GM19372 (cell line): ENCODE data around the gene PGM1.
A peak's percentile ranks its signal among the peaks of the same experiment; 100 is the strongest.
"Not testable (repeated sequence)": the region's sequence is repeated elsewhere in the genome, so short reads cannot be mapped to it uniquely, and the experiment has no call there.

Experiments
- ATAC-seq: cut with Tn5 transposase; IDR thresholded peaks from one replicate; pipeline ENCODE4 v1.9.1; 2021; ENCODE audit warnings: mild to moderate bottlenecking, low read depth, moderate library complexity; ENCODE audit not compliant: unreplicated experiment

Gene PGM1

DNA sequence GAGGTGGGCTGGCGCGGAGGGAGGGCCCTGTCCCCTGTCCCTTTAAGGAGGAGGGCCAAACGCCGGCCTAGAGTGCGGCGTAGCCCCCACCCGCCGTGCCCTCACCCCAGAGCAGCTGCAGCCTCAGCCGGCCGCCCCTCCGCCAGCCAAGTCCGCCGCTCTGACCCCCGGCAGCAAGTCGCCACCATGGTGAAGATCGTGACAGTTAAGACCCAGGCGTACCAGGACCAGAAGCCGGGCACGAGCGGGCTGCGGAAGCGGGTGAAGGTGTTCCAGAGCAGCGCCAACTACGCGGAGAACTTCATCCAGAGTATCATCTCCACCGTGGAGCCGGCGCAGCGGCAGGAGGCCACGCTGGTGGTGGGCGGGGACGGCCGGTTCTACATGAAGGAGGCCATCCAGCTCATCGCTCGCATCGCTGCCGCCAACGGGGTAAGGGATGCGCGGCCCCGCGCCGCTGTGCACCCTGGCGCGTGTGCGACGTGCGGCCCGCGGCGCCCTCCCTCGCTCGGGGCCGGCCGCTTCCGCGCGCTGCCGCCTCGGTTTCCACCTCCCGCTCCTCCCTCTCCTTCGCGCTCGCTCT is at the start of gene PGM1:
TSS of gene PGM1 (plus strand) at position 109 of the 583 bp plus-strand sequence. CDS start at position 187, 78 bp downstream.
- peak; percentile 76 for ATAC-seq

DNA sequence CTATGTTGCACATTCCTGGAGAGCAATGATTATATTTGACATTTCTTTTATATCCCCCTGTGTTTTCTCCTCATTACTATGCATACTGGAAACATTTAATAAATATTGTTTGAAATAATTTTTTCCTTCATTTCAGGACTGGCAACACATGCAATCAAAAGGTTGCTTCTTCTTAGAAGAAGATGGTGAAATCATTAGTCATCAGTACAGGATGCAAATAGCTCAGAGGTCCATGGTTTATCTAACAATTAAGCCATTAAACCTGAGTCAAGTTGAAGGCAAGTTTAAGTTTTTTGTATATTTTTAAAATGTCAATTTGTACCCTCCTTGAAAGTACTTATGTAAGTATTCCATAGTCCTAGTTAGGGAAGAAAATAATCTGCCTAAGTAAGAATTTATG is 47.4 kb upstream of the PGM1 start:
- ATAC-seq: no peak

DNA sequence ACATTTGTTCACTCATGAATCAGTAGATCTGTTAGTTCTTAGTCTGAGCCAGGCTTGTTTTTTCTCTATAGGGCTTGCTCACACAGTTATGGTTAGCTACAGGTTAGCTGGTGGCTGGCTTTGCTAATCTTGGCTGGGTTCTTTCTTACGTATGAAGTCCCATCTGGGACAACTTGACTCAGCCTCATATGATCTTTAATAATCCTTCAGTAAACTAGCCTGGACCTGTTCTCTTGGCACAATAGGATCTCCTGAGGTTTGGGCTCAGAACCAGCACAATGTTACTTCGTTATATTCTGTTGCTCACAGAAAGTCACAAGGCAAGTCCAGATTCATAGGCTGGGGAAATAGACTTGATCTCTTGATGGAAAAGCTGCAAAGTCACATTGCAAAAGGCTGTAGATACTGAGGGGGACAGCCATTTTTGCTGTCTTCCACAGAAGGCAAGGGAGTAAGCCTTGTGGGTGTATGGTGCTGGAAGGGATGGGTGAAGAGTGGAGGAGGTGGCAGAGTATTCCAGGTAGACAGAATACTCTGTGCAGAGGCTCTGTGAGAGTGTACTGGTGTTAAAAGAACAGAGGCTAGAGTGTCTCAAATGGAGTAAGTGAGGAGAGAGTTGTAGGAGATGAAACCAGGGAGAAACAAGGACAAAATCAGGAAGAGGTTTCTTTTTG is 45.5 kb upstream of the PGM1 start:
- no peak for ATAC-seq

DNA sequence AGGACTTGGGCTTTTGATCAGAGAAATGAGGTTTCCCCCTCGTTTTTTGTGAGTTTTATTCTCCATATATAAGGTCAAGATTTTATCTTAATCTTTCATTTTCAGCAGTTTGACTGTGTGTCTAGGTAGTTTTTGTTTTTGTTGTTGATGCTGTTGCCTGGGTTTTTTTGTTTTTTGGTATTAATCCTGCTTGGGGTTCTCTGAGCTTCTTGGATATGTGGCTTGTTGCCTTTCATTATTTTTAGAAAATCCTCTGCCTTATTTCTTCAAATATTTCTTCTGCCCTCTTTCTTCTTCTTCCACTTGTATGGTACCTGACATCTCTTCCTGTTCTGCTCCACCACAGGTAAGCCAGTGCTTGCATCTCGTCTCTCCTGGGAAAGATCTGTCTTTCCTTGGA is 44.9 kb upstream of the PGM1 start:
- ATAC-seq: no peak

DNA sequence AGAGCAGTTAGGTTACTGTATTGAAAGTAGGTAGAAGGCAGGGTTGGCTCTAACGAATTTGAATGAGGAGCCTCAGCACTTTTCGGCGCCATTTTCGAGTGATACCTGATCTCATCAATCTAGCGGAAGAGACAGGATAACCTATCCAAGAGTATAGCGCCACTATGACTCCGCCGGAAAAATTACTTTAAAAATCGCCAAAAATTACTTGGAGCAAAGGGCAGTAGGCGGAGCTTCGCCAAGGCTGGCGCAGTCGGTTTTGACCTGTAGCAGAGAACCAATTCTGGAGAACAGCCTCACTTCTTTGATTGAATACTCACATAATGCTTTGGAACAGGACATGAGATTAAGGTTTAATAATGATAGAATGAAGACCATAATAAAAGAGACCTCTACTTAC is 44.3 kb upstream of the PGM1 start:
- ATAC-seq: no peak

DNA sequence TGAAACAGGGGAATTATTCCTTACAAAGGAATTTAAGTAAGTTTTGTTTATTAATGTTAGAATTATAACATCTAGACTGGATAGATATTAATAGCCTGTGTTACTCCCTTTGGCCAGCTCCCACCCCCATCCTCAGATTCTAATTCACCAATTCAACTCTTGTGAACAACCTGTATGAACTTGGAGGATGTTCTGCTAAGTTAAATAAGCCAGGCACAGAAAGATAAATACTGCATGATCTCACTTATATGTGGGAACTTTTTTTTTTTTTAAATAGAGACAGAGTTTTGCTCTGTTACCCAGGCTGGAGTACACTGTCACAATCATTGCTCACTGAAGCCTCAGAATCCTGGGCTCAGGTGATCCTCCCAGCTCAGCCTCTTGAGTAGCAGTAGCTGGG is 37.7 kb upstream of the PGM1 start:
- ATAC-seq: no peak

DNA sequence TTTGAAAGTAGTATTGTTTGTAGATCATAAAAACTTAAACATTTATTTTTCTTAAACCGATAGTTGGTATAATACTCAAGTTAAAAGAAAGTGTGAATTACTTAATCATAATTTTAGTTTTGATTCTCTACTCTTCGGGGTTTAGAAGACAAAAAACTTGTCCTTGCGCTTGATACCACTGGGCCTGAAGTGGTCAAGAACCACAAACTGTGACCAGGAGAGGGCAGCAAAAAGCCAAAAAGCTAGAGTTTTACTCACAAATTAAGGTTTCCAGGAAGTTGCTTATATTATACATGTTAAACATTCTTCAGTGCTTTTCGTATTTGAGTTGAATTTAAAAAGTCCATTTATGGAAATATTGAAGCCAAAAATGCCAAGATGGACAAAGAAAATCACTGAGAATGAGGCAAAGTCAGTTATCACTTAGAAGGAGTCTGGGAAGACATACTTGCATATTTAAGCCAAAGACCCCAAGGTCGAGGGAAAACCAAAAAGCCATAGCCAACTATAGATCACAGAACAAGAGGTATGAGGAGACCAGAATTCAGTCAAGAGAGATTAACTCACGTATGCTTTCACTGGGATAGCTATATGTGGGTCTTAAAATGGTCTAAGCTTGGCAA is 35.7 kb upstream of the PGM1 start:
- no peak for ATAC-seq

DNA sequence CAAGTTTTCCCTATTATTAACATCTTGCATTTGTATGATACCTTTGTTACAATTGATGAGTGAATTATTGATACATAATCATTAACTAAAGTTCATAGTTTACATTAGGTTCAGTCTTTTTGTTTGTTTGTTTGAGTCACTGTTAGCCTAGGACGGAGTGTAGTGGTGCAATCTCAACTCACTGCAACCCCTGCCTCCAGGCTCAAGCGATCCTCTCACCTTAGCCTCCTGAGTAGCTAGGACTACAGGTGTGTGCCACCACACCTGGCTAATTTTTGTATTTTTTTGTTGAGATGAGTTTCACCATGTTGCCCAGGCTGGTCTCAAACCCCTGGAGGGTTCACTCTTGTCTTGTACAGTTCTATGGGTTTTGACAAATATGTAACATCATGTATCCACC is 33.9 kb upstream of the PGM1 start:
- no peak for ATAC-seq

DNA sequence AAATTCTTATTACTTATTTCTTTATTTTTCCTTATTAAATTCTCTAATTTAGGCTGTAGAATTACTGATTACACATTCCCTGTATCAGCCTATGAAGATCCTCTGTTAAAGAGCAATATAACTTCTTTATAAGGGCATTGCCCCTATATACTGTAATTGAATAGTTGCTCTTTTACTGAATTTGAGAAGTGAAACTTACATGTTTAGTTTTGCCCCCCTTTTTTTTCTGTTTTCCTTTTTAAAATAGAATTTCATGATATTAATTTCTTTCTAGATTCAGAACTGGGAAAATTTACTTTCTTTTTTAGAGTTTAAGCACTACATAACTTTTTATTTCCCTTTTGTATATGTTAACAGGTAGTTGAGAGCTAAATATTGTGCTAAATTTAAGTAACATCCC is 29.5 kb upstream of the PGM1 start:
- ATAC-seq: no peak

DNA sequence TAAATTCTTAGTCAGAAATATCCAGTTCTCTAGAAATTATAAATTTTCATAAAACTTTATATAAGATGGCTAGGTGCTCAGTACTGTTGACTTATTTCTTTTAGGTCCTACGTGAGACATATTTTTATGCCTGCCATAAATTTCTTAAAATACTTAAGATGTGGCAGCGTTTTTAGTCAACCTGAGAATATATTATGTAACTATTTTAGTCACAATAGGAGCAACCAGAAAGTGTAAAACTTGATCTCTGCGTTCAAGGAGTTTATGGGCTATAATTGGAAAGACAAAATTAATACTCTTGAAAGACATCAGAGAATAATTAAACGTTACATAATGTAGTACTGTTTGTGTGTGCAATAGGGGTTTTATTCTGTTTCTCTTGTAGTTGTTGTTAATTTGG is 24.1 kb upstream of the PGM1 start:
- ATAC-seq: no peak

DNA sequence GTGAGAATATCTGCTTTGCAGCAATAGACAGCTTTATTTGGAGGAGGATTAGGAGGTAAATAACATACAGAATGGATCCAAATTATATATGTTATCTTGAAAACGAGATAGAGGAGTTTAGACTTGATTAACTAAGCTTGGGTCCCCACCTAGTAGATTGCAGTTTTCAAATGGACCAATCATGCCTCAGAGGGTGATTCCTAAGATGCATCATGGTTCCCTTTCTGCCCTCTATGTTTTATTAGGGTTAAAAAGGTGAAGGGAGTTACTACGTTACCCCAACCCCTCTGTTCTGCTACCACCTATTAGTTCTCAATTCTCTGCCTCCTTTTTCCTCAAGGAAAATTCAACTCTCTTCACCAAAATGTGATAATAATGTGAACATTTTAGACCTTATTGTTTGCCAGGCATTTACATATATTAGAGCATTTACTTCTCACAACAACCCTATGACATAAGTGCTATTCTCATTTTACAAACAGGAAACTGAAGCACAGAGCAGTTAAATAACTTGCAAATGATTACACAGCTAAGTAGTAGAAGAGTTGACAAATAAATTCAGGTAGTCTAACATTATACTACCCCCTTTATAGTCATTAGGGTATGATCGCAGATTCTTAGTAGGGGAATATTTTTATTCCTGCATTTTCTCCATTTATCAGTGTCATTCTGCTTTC is 23.4 kb upstream of the PGM1 start:
- ATAC-seq: no peak

DNA sequence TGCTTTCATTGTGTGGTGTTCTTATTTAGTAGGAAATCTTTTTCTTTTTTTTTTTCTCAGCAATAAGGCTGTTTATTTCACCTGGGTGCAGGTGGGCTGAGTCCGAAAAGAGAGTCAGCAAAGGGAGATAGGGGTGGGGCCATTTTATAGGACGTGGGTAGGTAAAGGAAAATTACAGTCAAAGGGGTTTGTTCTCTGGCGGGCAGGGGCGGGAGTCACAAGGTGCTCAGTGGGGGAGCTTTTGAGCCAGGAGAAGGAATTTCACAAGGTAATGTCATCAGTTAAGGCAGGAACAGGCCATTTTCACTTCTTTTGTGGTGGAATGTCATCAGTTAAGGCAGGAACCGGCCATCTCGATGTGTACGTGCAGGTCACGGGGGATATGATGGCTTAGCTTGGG is 20.5 kb upstream of the PGM1 start:
- not testable (repeated sequence) for ATAC-seq

DNA sequence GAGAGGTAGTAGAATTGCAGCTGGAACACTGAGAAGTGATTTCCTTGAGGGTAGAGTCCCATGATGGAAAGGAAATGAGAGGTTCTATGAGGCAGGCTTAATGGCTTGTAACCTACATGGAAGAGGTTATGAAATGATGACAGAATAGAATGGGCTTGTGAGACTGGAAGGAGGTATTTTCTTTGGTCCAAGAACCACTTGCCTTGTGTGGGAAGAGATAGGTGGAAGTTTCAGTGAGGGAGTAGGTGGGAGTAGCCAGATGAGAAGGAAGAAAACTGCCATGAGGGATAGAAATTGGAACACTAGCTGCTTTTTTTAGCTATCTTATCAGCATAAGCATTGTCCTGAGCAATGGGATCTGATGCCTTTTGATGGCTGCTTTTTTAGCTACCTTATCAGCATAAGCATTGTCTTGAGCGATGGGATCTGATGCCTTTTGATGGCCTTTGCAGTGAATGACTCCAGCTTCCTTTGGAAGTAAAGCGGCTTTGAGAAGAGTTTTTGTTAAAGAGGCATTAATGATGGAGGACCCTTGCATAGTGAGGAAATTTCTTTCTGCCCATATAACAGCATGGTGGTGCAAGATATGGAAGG is 18.9 kb upstream of the PGM1 start:
- ATAC-seq: not testable (repeated sequence)

DNA sequence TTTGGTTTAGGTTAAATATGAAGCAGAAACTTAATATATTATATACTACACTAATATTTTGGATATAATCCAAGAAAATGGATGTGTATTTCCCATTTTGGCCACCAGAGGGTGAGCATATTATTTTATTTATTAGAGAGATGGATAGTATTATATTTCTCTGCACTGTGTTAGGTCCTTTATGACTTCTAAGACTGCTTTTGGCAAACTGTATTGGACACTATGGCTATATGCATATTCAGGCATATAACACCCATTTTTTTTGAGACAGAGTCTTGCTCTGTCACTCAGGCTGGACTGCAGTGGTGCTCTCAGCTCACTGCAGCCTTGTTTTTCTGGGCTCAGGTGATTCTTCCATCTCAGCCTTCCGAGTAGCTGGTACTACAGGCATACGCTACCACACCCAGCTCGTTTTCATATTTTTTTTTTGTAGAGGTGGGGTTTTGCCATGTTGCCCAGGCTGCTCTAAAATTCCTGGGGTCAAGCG is 17.8 kb upstream of the PGM1 start:
- ATAC-seq: no peak

DNA sequence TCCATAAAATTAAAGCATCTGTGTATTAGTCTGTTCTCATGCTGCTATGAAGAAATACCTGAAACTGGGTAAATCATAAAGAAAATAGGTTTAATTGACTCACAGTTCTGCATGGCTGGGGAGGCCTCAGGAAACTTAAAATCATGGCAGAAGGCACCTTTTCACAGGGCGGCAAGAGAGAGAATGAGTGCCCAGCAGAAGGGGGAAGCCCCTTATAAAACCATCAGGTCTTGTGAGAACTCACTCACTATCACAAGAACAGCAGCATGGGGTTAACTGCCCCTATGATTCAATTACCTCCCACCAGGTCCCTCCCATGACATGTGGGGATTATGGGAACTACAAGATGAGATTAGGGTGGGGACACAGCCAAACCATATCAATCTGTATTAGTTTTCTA is 6.9 kb upstream of the PGM1 start:
- not testable (repeated sequence) for ATAC-seq

DNA sequence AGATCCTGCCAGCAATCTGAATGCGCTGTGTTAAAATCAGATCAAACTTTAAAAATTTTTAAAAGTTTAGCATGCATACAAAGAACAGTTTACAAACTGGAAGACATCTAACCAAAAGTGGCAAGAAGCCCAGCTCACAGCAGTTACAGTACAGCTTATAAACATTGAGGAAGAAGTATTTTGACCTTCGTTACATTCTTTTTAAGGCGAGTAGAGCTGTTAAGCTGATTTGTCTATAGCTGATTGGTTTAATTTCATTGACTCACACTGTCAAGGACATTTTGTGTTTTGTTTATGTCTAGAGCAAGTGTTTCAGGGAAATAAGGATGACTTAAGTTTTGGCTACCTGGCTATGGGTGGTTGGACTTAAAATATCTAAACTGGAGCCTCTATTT is 3.0 kb upstream of the PGM1 start:
- no peak for ATAC-seq

DNA sequence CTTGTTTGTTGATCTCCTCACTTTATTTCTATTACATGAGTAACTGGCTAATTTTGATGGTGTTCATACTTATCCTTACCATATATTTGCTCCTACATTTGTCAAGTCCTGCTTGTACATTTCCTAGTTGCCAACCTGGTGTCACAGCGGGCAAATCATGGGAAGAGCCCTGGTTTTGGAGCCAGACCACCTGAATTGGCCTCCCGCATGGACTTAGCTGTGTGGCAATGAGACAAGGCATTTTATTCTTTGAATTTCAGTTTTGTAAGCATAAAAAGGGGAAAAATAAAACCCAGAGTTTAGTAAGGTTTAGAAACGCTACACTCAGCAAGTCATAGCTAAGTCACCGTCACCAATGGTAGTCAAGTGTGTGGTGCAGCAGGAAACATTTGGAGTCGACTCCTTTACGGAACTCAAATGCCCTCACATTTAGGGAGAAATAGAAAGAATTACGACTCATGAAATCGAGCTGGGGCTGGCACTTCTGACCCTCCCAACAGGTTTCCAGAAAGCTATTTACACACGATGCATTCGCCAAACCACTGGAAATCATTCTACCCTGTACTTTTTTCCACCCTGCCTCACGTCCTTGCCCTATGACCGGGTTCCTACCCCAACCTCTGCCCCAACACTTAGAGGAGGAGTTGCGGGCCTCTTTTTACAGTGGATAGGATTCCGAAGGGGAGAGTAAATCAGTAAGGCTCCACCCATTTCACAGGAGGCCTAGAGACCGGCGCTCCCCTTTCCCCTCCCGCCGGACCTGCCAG is 492 bp upstream of the PGM1 start:
- ATAC-seq: no peak

DNA sequence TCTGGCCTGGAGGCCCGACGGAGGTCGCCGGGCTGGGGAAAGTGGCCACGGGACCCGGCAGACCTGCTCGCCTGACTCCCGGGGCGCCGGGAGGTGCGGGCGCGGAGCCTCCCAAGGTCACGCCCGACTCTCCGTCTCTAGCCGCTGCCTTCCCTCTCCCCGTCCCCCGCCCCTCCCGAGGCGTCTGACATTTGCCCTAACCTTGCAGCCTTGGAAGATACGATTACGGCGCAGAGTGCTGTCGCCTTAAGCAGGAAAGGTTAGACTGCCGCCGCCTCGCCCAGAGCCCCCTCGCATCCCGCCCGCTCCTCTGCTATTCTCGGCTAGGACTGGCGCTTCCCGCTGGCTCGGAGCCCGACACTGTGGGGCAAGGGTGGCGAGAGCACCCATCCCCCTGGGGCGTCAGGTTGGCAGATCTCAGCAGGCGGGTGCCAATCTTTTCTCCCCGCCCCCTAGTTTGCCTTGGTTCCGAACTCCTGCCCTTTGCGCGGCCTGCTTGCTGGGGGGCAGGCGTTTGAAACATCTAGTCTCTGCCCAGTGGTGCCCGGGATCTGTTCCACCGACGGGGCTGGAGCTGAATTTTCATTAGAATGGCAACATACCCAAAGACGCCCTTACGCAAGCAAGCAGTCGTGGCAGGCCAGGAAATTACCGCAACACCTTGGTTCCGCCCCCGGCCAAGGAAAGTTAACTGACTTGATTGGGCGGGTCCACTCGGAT is 835 bp downstream of the PGM1 start:
- peak; percentile 42 for ATAC-seq

DNA sequence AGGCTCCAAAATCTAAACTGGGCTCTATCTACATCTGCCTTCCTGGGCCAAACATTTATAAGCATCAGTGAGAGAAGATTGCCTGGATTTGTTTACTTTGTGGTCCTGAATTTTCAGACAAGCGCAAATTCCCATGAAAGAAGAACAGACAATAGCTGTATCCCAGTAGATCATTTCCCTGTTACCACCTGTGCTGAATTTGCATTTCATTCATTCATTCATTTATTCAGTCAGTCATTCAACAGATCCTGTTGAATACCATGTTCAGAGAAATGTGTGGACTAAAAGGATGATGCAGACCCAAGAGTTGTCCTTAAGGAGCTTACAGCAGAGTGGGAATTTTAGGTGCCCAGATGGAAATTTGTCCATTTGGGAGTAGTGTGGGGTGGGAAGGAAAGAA is 2.2 kb downstream of the PGM1 start:
- ATAC-seq: no peak

DNA sequence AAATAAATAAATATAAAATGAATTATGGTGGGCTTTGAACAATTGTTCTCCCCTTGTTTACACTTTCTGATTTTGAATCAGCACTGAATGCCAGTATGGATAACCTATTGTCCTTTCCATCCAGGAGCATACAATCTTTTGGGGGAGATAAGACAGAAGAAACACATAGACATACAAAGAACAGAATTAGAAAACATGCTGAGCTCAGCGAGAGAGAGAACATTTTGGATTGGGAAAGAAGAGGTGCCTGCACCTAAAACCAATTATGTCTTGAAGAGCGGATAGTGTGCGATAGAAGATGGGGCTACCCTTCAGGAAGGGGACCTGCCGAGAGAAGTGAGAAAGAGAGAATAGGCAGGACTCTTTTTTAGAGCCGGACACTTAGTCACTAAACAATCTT is 6.6 kb downstream of the PGM1 start:
- no peak for ATAC-seq
